Measurements from ENCODE around the gene VAMP2.

Gene VAMP2

GRCh38 chr17:8141741-8142140 lies 21.0 kb downstream of the VAMP2 start:
- DNase-seq = no peak

- no peak for DNase-seq
These were observed 21.7 kb downstream of the VAMP2 start for GRCh38 chr17:8141045-8141444.

- DNase-seq = no peak
These were observed 22.4 kb downstream of the VAMP2 start for GRCh38 chr17:8140065-8141029.

- peak; percentile 92 for DNase-seq
These were observed 23.9 kb downstream of the VAMP2 start for GRCh38 chr17:8138672-8139371.

GRCh38 chr17:8138374-8138671 lies 24.4 kb downstream of the VAMP2 start:
- no peak for DNase-seq

- no peak for DNase-seq
These were observed 24.9 kb downstream of the VAMP2 start for GRCh38 chr17:8137645-8138373.

- no peak for DNase-seq
These were observed 28.8 kb downstream of the VAMP2 start for GRCh38 chr17:8133941-8134340.

GRCh38 chr17:8133399-8133798 lies 29.3 kb downstream of the VAMP2 start:
- no peak for DNase-seq

- DNase-seq = no peak
These were observed 30.8 kb downstream of the VAMP2 start for GRCh38 chr17:8131844-8132441.

GRCh38 chr17:8128125-8128784 lies 34.5 kb downstream of the VAMP2 start:
- no peak for DNase-seq

GRCh38 chr17:8126491-8127066 lies 36.2 kb downstream of the VAMP2 start:
- peak; percentile 24 for DNase-seq

- DNase-seq = no peak
These were observed 36.7 kb downstream of the VAMP2 start for GRCh38 chr17:8125947-8126490.

GRCh38 chr17:8125154-8125946 lies 37.4 kb downstream of the VAMP2 start:
- DNase-seq = peak; percentile 73

- DNase-seq = no peak
These were observed 38.2 kb downstream of the VAMP2 start for GRCh38 chr17:8124350-8125153.

GRCh38 chr17:8123695-8124349 lies 38.9 kb downstream of the VAMP2 start, which contains the start of gene HES7:
Gene HES7 (minus strand): TSS chr17:8124106. CDS start chr17:8124084, 22 bp downstream.
- DNase-seq = no peak

GRCh38 chr17:8122924-8123694 lies 39.6 kb downstream of the VAMP2 start:
- no peak for DNase-seq

- DNase-seq = no peak
These were observed 40.3 kb downstream of the VAMP2 start for GRCh38 chr17:8122422-8122923.

- no peak for DNase-seq
These were observed 40.9 kb downstream of the VAMP2 start for GRCh38 chr17:8121681-8122421.

Data from activated effector memory CD4-positive, alpha-beta T cell treated with Interleukin-2 at 50 U/mL for 16 hours (primary cell).